Stomach smooth muscle (tissue), 2 donors: ENCODE data around the gene HDAC8.
"Not testable (repeated sequence)": the region's sequence is repeated elsewhere in the genome, so short reads cannot be mapped to it uniquely, and the experiment has no call there.

ENCODE experiments used
- H3K27ac ChIP-seq: one replicate; pipeline ENCODE4 v1.7.0; 2013; ENCODE audit warnings: mild to moderate bottlenecking, low read length, inconsistent platforms
- H3K27me3 ChIP-seq, 2 donors: one replicate each; pipeline ENCODE4 v1.7.0; 2013; ENCODE audit warnings: low read length in 2 of 2; ENCODE audit not compliant: insufficient read depth in 2 of 2, control insufficient read depth in 1 of 2
- H3K36me3 ChIP-seq, 2 donors: one replicate each; pipeline ENCODE4 v1.7.0; 2013; ENCODE audit warnings: low read length in 2 of 2; ENCODE audit not compliant: control insufficient read depth in 2 of 2, insufficient read depth in 2 of 2
- H3K4me1 ChIP-seq: one replicate; pipeline ENCODE4 v1.7.0; 2013; ENCODE audit warnings: low read length; ENCODE audit not compliant: control insufficient read depth, insufficient read depth
- H3K4me3 ChIP-seq, 2 donors: one replicate each; pipeline ENCODE4 v1.7.0; 2013; ENCODE audit warnings: low read length in 2 of 2
- H3K9ac ChIP-seq, 2 donors: one replicate each; pipeline ENCODE4 v1.7.0; 2013; ENCODE audit warnings: low read length in 2 of 2, mild to moderate bottlenecking in 1 of 2
- H3K9me3 ChIP-seq, 2 donors: one replicate each; pipeline ENCODE4 v1.7.0; 2013; ENCODE audit warnings: low read length in 2 of 2; ENCODE audit not compliant: control insufficient read depth in 2 of 2
- donor health status: healthy.
- donor health status: Pancreatic carcinoma.

HDAC8 gene

GRCh38 chrX:72573158-72573511, 492 bp upstream of the HDAC8 start:
- peaks cover 0 to 5% of the 10 kb centered on the region in 2 donors for H3K27me3 ChIP-seq
- H3K36me3 ChIP-seq: peaks cover 0 to 3% of the 10 kb centered on the region in 2 donors
- peak overlapping the region; percentile 77 to 87 for H3K4me3 ChIP-seq
- peak overlapping the region; percentile 69 for H3K27ac ChIP-seq
- H3K9me3 ChIP-seq: no peaks in the 10 kb centered on the region
- peak overlapping the region in 1 of 2 donors; percentile 73 for H3K9ac ChIP-seq
- H3K4me1 ChIP-seq: no peaks in the 10 kb centered on the region

DNA sequence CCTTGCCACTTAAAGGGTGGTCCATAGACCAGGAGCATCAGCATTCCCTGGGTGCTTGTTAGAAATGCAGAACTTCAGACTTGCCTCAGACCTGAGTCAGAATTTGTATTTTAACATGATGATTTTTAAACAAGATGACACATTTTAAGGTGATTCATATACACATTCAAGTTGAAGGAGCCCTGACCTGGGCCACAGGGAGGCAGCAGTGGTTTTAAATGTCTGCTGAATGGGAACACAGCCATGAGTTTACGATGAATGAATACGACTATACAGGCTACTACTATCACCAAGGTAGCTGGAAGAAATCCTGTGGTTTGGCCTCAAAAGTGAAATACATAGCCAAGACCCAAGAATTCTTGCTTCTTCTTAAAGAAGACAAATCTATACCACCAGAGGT, 2.9 kb downstream of the HDAC8 start:
- Histone ChIP-seq H3K9me3 (no peaks in the 10 kb centered on the region), H3K27ac (no peak overlapping the region), H3K4me1 (no peaks in the 10 kb centered on the region), H3K9ac (no peak overlapping the region), H3K36me3 (peaks cover 6 to 14% of the 10 kb centered on the region in 2 donors), H3K4me3 (no peak overlapping the region), H3K27me3 (peaks cover 0 to 6% of the 10 kb centered on the region in 2 donors)

GRCh38 chrX:72568406-72569092, 4.1 kb downstream of the HDAC8 start:
- peaks cover 0 to 5% of the 10 kb centered on the region in 2 donors for H3K27me3 ChIP-seq
- H3K4me3 ChIP-seq: no peak overlapping the region
- peaks cover 6 to 14% of the 10 kb centered on the region in 2 donors for H3K36me3 ChIP-seq
- H3K9me3 ChIP-seq: no peaks in the 10 kb centered on the region
- no peaks in the 10 kb centered on the region for H3K4me1 ChIP-seq
- H3K27ac ChIP-seq: no peak overlapping the region
- H3K9ac ChIP-seq: no peak overlapping the region

- Histone ChIP-seq H3K27me3 (peaks cover 0 to 2% of the 10 kb centered on the region in 2 donors), H3K4me3 (no peak overlapping the region), H3K27ac (no peak overlapping the region), H3K9ac (no peak overlapping the region), H3K9me3 (no peaks in the 10 kb centered on the region), H3K4me1 (no peaks in the 10 kb centered on the region), H3K36me3 (peaks cover 6 to 14% of the 10 kb centered on the region in 2 donors)
Observed at GRCh38 chrX:72566448-72566847, 6.2 kb downstream of the HDAC8 start.

DNA sequence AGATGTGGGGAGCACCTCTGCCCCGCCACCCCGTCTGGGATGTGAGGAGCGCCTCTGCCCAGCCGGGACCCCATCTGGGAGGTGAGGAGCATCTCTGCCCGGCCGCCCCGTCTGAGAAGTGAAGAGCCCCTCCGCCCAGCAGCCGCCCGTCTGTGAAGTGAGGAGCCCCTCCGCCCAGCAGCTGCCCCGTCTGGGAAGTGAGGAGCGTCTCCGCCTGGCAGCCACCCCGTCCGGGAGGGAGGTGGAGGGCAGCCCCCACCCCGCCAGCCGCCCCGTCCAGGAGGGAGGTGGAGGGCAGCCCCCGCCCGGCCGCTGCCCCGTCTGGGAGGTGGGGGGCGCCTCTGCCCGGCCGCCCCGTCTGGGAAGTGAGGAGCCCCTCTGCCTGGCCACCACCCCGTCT, 13.0 kb downstream of the HDAC8 start:
- not testable (repeated sequence) for H3K9me3 ChIP-seq, H3K27me3 ChIP-seq, H3K4me3 ChIP-seq, H3K36me3 ChIP-seq, H3K4me1 ChIP-seq, H3K9ac ChIP-seq, H3K27ac ChIP-seq

DNA sequence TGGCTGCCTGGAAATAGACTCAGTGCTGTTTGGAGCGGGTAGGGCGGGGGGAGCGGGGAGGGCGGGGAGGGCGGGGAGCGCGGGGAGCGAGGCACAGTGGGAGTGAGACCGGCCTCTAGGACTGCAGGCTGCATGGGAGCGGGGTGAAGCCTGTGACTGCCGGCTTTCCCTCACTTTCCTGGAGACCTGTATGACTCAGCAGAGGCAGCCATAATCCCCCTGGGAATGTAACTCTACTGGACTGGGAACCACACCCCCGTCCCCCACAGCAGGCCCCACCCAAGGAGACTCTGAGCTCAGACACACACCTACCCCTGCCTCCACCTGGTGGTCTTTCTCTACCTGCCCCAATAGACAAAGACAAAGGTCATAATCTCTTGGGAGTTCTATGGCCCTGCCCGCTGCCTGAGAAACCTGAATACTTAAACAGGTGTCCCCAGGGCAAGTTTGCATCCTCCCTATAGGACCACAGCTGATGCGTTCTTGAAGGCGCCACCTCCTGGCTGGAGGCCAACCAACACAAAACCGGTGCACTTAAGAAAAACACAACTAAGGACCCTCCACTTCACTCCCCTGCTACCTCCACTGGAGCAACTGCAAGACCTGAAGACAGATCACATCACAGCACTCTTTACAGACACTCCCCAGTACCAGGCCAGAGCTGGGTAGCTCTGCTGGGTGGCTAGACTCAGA, 18.0 kb downstream of the HDAC8 start:
- Histone ChIP-seq H3K36me3 (no peaks in the 10 kb centered on the region), H3K4me3 (no peak overlapping the region), H3K4me1 (no peaks in the 10 kb centered on the region), H3K27me3 (no peaks in the 10 kb centered on the region), H3K9ac (no peak overlapping the region), H3K9me3 (no peaks in the 10 kb centered on the region), H3K27ac (no peak overlapping the region)

GRCh38 chrX:72552443-72552842, 20.2 kb downstream of the HDAC8 start:
- not testable (repeated sequence) for H3K9me3 ChIP-seq, H3K4me1 ChIP-seq, H3K27me3 ChIP-seq, H3K4me3 ChIP-seq, H3K36me3 ChIP-seq, H3K9ac ChIP-seq, H3K27ac ChIP-seq

- H3K27ac ChIP-seq: no peak overlapping the region
- H3K4me1 ChIP-seq: no peaks in the 10 kb centered on the region
- peaks cover 0 to 4% of the 10 kb centered on the region in 2 donors for H3K27me3 ChIP-seq
- H3K9ac ChIP-seq: no peak overlapping the region
- no peak overlapping the region for H3K4me3 ChIP-seq
- no peaks in the 10 kb centered on the region for H3K9me3 ChIP-seq
- no peaks in the 10 kb centered on the region for H3K36me3 ChIP-seq
Observed at GRCh38 chrX:72545990-72546389, 26.7 kb downstream of the HDAC8 start.

- H3K36me3 ChIP-seq: no peaks in the 10 kb centered on the region
- no peak overlapping the region for H3K9ac ChIP-seq
Observed at GRCh38 chrX:72540318-72540717, 32.3 kb downstream of the HDAC8 start.

DNA sequence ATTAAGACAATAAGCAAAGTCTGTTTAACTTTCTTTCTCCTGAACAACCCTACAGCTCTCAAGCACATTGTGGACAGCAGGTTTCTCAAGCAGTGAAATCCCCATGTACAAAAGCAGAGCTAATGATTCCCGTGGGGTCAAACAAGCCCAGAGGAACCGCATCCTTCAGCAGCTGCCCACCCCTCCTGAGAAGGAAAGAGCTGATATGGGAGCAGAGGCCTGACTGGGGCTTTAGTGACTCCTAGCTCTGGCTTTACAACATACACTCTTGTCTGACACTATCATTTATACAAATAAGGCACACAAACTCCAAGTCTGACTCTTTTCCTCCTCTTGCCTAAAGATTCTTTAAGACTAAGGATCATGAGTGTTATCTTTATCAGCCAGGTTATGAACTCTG, 32.8 kb downstream of the HDAC8 start:
- no peak overlapping the region for H3K4me3 ChIP-seq
- H3K27ac ChIP-seq: no peak overlapping the region
- H3K27me3 ChIP-seq: peaks cover 0 to 2% of the 10 kb centered on the region in 2 donors
- no peaks in the 10 kb centered on the region for H3K4me1 ChIP-seq
- no peaks in the 10 kb centered on the region for H3K36me3 ChIP-seq
- no peak overlapping the region for H3K9ac ChIP-seq
- H3K9me3 ChIP-seq: no peaks in the 10 kb centered on the region

More at GRCh38 chrX:72540318-72540717, 32.3 kb downstream of the HDAC8 start:
- Histone ChIP-seq H3K9me3 (no peaks in the 10 kb centered on the region), H3K27ac (no peak overlapping the region), H3K27me3 (peaks cover 0 to 2% of the 10 kb centered on the region in 2 donors), H3K4me1 (no peaks in the 10 kb centered on the region), H3K4me3 (no peak overlapping the region)

- Histone ChIP-seq H3K27me3 (no peaks in the 10 kb centered on the region), H3K27ac (no peak overlapping the region), H3K4me3 (no peak overlapping the region), H3K9me3 (no peaks in the 10 kb centered on the region), H3K9ac (no peak overlapping the region), H3K4me1 (no peaks in the 10 kb centered on the region), H3K36me3 (no peaks in the 10 kb centered on the region)
Observed at GRCh38 chrX:72536542-72536941, 36.1 kb downstream of the HDAC8 start.
